Stimulated activated CD8-positive, alpha-beta memory T cell treated with anti-CD3 and anti-CD28 coated beads, Interleukin-7, amount 100 ng/mL, for 48 hours (primary cell): ENCODE data around the gene TBC1D4.

Experiments used
- DNase-seq, 2 donors: peaks; one replicate each; pipeline ENCODE4 v3.0.0-alpha.2; 2020; ENCODE audit warnings: low read depth in 1 of 2; ENCODE audit errors: extremely low read depth in 1 of 2

The TBC1D4 gene

DNA sequence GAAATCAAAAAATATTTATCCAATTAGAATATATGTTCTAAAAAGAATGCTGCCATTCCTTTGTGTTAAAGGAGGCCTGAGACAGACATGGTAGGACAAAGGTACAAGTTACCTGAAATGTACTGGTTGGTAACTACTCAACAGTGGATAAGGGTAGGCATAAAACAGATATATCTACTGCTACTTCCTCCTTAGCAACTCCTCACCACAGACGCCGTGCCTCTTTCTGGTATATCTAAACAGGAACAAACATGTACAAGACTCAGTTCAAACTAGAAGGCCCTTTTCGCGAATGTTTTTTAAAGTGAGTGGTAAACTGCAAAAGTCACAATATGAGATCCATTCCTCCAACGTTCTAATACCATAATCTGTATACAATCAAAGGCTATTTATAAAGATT lies 86.9 kb downstream of the TBC1D4 start:
- DNase-seq: no peak

DNA sequence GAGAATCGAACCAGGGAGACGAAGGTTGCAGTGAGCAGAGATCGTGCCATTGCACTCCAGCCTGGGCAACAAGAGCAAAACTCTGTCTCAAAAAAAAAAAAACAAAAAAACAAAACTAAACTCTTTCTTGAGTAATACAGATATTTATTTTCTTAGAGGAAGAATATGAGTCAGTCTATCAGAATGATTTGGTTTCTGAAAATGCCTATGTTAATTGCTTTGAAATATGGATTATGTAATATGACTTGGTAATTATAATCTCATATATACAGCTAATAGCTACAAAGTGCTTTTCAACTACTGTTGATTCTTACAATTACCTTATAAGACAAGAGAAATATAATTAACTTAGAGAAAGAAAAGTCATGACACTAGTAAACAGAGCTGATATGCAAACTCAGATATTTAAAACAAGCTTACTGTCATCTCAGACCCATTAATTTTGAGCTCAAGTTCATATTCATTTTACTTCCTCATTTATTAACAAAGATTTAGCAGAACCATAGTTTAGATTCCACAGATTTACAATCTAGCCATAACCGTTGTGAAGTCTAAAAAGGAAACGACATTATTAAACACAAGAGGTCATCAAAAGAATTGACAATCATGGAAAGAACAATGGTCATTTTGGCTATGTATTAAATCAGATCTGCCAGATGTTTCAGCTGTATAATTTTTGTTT lies 88.0 kb downstream of the TBC1D4 start:
- no peak for DNase-seq

DNA sequence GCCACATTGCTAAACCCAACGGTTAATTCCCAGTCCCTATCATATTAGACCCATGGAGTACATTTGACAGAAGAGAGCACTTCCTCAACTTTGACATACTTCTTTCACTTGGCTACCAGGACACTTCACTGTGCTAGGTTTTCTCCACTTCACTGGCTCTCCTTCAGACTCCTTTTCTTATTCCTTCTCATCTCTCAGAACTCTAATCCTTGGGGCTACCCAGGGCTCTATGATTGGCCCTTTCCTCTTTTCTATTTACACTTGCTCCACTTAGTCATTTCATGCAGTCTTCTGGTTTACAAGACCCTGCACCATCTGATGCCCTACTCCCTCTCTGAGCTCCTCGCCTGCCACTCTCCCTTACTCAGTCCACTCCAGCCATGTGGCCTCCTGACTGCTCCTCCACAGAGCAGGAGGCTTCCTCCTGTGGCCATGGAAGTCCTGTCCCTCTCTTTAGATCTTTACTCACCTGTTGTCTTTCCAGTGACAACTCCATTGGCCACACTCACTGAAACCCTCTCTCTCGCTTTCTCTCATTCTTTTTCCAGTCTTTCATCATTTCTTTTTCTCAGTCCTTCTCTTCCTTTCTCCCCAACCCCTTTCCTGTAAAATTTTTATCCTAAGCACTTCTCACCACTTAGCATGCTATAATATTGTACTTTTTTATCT lies 90.4 kb downstream of the TBC1D4 start:
- DNase-seq: no peak

DNA sequence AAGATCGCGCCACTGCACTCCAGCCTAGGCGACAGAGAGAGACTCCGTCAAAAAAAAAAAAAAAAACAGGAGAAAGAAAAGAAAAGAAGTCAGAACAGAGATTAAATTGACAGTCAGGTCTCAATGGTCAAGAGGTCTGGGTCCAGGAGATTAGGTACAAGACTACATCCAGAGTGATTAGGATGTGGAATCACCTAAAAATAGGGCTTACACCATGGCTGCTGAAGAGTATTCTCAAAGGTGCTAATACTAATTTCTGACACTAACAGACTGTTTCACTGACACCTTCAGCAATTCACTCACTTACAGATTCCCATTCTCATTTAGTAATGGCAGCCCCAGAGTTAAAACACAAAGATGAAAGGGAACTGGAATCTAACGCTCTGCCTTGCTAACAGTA lies 91.7 kb downstream of the TBC1D4 start:
- DNase-seq: no peak

DNA sequence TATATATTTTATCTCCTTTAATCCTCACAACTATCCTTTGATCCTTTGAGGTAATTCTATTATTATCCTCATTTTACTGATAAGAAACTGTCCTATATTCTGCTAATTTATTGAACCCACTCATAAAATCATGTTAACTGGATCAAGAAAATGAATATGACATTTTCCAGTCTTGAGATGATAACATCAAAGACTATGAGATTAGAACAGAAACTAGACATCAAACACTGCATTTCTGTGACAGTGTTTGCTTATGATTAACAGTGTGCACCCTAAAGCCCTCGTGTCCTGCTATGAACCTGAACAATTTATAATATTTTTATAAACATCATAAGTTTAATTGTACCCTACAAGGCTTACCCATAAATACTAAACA lies 96.3 kb downstream of the TBC1D4 start:
- no peak for DNase-seq

DNA sequence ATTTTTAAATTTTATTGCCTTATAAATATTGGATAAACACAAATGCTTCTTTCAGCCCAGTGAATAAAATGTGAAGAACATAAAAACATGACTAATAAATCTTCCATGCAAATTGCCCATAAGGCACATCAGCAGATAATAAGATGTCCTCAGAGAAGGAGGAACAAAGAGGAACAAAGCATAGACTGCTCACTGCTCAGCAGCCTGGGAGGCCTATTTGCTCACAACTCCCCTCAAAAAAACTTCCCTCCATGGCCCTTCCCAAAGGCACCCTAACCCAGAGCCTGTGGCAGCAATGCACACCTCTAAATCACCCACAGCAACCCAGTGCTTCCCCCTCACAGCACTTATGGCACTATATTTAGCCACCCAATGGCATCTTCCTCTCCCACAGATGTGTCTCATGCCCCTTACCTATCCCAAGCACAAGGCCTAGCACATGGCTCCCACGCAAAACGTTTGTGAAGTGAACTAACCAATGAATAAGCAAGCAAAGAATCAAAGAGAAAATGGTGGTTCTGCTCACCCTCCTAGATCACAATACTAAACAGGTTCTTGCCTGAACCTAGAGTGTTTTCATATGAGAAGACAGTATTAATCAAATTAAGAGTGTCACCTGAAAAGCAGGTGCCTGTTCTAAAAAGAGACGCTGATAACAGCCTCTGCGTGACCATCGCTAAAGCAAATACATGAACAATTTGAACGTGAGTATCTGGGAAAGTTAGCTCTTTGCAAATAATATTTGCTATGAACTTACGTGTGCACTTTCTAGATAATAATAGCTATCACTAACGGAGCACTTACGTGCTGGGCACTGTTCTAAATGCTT lies 96.9 kb downstream of the TBC1D4 start:
- DNase-seq: no peak

DNA sequence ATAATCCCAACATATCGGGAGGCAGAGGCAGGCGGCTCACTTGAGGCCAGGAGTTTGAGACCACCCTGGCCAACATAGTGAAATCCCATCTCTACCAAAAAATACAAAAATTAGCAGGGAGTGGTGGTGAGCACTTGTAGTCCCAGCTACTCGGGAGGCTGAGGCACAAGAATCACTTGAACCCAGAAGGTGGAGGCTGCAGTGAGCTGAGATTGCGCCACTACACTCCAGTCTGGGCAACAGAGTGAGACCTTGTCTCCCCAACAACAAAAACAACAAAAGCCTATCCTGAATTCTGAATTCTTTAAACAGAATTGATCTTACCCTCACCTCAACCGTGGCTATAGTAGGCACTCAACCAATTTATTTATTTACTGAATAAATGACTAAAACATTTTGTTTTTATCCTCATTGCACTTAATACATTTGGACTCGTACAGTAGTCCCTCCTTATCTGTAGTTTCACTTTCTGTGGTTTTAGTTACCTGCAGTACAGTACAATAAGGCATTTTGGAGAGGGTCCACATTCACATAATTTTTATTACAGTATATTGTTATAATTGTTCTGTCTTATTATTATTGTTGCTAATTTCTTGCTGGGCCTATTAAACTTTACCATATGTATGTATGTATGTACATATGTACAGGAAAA lies 98.8 kb downstream of the TBC1D4 start:
- no peak for DNase-seq

DNA sequence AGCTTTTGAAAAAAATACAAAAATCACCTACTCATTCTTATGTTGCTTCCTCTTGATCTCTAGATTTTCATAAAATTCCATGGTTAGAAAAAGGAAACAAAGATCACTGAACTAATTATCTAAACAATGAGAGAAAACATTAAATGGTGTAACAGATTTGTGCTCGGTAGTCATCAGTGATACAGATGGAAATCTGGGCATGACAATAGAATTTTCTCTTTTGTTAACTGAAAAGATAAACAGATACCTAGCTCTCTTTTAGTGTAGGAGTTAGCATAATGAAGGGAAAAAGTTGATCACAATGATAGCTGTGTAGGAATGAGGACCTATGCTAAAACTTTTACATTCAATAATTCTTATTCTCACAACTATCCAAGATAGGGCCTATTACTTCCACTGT lies 103.7 kb downstream of the TBC1D4 start:
- DNase-seq: no peak

DNA sequence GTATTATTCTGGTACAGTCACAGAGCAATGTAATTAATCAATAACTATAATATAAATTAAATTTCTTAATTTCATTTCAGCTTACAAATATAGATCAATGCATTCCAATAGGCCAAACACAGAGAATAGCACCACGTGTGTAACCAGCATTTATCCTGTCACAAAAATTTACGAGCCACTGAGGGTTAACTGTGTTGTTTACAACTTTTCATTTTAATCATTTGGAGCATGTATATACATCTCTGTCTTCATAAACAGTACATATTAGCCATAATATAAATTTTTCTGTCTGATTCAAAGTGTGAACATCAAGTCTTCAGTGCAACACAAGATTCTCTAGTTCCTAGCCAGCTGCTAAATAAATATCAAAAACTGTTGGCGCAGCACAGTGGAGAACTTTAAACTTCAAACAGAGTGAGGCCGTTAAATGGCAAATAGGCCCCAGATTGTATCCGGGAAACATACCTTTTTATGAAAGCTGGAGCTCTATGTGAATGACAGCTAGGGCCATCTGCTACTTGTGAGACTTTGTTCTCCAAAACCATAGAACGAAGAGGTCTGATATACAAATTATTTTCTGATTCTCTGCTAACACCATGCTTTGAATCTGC lies 105.1 kb downstream of the TBC1D4 start:
- no peak for DNase-seq

DNA sequence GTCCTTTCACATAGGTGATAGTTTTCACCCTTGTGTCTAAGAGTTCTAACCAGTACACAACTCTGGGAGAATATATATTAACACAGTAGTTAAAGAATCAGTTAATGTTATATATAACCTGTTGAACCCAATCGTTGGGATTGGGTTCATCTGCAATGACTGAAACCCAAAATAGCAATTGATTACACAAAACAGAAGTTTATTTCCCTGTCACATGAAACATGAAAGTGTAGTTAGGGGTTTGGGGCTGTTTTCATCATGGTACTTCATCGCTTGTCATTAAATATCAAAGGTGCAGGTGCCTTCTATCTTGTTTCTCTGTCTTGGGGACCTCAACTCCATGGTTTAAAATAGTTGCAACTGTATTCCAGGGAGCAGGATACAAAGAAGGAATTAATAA lies 106.6 kb downstream of the TBC1D4 start:
- DNase-seq: no peak

DNA sequence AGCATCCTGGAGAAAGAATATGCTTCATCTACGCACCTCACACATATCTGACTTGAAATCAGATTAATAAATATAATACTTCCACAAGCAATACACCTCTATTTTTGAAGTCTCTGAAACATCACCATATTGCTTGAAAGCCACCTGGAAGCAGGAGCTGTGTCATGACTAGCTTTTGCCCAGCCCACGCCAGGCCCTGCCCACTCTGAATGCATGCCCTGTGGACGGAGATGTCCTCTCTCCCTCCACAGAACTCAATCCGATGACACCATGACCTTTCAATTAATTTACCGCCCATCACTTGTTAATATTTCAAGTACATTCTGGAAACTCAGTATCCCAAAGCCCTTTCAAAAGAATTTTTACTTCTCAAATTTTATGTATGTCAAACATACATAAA lies 108.0 kb downstream of the TBC1D4 start:
- DNase-seq: no peak

DNA sequence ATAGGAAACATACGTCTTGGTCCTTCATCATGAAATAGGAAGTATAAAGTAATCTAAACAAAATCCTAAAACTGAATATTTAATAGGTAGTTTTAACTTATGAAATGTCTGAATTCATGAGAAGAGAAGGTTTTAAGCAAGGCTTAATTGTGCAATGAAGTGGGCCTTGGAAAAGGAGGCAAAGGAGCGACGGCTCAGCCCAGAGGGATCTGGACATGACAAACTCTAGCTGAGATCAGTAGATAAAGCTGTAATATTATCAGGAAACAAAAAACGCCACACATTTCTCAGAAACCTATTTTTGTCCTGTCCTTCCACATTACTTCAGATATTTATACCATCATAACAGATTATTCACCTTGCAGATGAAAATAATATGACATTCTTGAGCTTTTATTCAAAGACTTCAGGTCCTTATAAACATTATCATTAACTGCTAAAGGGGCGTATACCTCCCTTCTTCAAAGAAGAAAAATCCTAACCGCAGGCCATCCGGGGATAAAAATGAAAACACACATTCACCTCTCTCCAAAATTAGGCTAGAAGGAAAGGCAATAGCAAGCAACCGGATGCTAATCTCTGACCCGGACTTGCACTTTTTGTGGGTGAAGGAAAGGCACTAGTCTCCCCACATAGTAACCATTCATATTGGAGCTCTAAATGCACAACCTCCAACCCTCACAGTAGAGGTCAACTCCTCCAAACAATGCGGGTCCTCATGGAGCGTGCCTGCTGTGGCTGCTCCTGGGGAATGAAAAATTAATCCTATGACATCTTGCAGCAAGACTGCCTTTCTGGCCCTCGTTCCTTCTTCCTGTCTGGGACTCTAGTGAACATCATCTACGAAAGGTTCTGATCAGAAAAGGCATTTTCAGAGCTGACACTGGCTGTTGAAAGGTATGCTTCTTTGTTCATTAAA lies 108.8 kb downstream of the TBC1D4 start:
- DNase-seq: no peak

DNA sequence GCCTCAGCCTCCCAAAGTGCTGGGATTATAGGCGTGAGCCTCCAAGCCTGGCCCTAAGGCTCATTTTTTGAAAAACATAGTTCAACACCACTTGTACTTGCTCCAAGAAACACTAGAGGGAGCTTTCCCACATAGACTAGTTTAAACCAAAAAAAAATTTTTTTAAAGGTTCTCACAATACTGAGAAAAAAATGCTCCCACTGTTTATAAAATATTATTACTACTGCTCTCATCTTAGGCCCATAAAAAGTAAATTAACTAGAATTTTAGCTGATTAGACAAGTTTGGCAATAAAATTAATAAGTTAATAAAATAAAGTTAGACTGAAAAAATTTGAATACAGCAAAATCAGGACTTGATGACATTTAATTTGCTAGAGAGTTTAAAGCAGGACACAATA lies 109.5 kb downstream of the TBC1D4 start:
- no peak for DNase-seq

DNA sequence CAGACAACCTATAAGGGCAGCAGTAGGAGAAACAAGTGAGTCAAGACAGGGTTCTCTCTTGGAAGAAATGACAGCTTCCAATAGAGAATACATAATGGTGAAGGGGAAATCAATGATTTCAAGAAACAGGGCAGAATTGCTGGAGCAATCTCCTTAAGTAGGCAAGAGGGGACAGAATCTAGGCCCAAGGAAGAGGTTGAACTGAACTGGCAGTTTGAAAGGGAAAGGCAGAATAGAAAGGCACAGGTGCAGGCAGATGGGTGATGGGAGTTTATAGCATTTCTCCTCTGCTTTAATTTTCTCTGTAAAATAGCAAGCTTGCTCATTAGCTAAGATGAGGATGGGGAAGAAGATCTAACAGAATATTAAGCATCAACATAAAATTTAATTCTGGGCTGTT lies 110.8 kb downstream of the TBC1D4 start:
- no peak for DNase-seq

DNA sequence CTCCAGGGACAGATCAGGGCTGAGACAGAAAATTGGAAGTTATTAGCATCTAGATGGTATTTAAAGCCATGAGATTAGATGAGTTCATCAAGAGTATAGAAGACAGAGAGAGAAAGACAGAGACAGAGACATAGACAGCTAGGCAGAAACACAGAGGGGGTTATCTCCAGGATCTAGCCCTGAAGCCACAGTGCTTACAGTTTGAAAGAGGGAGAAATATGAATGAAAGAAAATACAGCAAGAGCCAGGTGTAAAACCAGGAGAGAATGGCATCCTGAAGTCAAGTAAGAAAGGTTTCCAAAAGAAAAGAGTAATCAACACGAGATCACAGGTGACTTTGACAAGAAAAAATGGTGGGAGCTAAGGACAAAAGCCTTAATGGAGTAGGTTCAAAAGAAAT lies 111.2 kb downstream of the TBC1D4 start:
- DNase-seq: no peak

DNA sequence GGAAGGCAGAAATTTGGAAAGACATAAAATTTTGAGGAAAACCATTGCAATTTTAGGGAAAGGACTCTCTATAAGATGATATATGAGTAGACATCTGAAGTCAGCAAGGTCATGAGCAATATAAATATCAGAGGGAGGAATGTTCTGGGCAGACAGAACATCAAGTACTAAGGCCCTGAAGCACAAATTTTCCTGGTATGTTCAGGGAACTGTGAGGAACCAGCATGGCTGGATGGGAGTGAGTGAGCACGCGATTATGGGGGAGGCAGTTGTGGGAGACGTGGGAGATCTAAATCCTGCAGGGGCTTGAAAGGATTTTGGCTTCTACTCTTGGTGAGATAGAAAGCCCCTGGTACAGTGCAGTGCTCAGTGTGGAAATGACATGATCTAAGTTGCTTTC lies 112.0 kb downstream of the TBC1D4 start:
- DNase-seq: no peak

DNA sequence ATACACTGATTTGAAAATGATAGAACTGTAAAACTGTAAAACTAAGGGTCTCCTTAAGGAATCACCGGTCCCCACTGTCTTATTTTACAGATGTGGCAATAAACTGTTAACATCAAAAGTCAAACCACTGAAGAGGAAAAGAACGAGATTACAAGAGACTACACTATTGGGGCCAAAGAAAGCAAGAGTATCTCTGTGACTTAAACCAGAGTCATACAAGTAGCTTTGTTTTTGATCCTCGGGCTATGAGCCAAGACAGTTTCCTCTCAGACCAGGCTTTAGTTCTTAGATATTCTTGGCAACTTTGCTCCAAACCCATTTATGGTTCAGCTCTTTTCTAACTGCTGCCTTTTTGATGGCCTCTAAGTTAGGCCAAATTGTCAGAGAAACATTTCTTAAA lies 113.8 kb downstream of the TBC1D4 start:
- DNase-seq: no peak

DNA sequence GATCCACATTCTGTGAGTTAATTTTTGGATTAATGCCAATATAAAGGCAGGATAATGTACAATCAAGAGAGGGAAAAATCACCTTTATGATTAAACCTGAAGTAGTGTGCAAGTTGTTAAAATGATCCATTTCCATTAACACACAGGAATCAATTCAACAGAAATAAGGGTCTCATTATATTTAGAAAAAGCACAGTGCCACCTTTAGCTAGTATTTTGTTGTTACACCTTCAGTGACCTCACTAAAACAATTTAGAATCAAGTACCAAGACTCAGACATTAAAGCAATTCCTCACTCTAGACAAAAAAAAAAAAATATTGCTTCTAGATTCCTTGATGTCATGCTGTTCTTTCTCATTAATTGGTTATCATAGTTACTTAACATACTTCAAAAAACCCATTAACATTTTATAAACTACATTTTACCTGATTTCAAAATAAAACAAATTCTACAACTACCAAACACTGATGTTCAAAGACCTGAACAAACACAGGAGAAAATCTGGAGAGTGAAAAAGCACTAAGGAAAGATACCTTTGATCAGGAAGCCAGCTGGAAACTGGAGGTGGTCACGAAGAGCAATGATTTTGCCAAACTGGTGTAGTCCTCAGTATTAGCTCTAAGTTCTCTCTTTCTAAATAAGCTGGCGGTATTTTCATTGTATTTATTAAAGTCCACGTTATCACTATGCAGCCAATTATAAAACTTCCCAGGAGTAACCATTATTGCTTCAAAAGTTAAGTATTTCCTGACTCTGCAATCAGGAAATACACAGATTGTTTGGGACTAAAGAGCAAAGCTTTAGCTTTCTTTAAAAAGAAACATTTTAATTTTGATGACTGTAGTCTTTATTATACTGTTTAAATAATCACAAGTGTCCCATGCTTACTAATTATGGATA lies 115.3 kb downstream of the TBC1D4 start:
- DNase-seq: no peak

DNA sequence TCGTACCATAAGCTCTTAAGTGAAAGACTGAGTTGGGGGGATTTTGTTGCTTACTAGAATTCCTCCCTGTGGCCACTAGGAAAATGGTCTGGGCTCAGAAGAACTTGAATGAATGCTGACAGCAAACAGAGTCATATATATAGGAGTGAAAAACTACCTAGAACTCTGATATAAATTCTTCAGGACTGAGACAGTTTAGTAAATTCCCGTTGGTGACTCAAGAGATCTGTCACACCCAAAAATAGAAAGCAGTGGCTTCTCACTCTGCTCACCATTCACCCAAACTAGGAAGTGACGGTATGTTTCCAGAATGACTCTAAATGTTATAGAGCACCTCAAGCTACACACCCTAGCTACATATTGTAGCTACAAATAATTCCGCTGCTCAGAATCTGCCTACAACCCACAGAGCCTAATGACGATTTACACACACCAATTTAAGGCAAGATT lies 116.2 kb downstream of the TBC1D4 start:
- peak in 1 of 2 donors; percentile 23 for DNase-seq
